Stimulated activated CD4-positive, alpha-beta T cell treated with anti-CD3 and anti-CD28 coated beads, Interleukin-1b, Interleukin-23, amount 100 ng/mL, for 1 hour (primary cell): Measurements from ENCODE around the gene CDC26.
"Not testable (repeated sequence)": the region's sequence is repeated elsewhere in the genome, so short reads cannot be mapped to it uniquely, and the experiment has no call there.

Experiments
- DNase-seq, 2 donors: peaks; one replicate each; pipeline ENCODE4 v3.0.0-alpha.2; 2020; ENCODE audit warnings: low read depth in 2 of 2

CDC26 gene

GRCh38 chr9:113238859-113239232 is 36.5 kb downstream of the CDC26 start:
- DNase-seq: no peak

- no peak for DNase-seq
Observed at GRCh38 chr9:113238202-113238858, 37.0 kb downstream of the CDC26 start.

- no peak for DNase-seq
Observed at GRCh38 chr9:113237026-113237425, 38.3 kb downstream of the CDC26 start.

GRCh38 chr9:113235701-113236255 is 39.6 kb downstream of the CDC26 start:
- not testable (repeated sequence) for DNase-seq

GRCh38 chr9:113231701-113232100 is 43.7 kb downstream of the CDC26 start:
- no peak for DNase-seq

- no peak for DNase-seq
Observed at GRCh38 chr9:113228130-113228665, 47.2 kb downstream of the CDC26 start.

GRCh38 chr9:113227436-113227835 is 47.9 kb downstream of the CDC26 start:
- DNase-seq: no peak

GRCh38 chr9:113223963-113224362 is 51.4 kb downstream of the CDC26 start:
- DNase-seq: no peak

- no peak for DNase-seq
Observed at GRCh38 chr9:113222482-113222841, 52.9 kb downstream of the CDC26 start.

- no peak for DNase-seq
Observed at GRCh38 chr9:113221800-113222481, 53.4 kb downstream of the CDC26 start.

- peak; percentile 89 for DNase-seq
Observed at GRCh38 chr9:113221003-113221799, 54.2 kb downstream of the CDC26 start, which contains the start of the genes FKBP15 and SLC31A1. TSS of gene FKBP15 (minus strand) at chr9:113221277. CDS start at chr9:113221243, 34 bp downstream. TSS of gene SLC31A1 (plus strand) at chr9:113221544. CDS start at chr9:113256149, 34,605 bp downstream.

GRCh38 chr9:113220467-113221002 is 54.8 kb downstream of the CDC26 start:
- no peak for DNase-seq

GRCh38 chr9:113219969-113220368 is 55.4 kb downstream of the CDC26 start:
- no peak for DNase-seq

GRCh38 chr9:113219186-113219936 is 56.0 kb downstream of the CDC26 start:
- DNase-seq: no peak
